Right atrium auricular region (tissue), 2 donors: ENCODE data around the gene SUGCT. TPM values are rescaled to one million over a fixed set of nuclear protein-coding genes. Genes with fewer than 3 reads are reported as not detected.

Experiments
- DNase-seq: peaks from one replicate; pipeline ENCODE4 v3.0.0-alpha.2; 2019; ENCODE audit warnings: low spot score
- H3K27ac ChIP-seq, 2 donors: fragments of 200-600 bp; sonication (generic); 1 replicate in 1 of 2; 2 replicates in 1 of 2; pipeline ENCODE4 v1.5.1; 2016 to 2019
- H3K27me3 ChIP-seq, 2 donors: fragments of 200-600 bp; sonication (generic); one replicate each; pipeline versions ENCODE4 v1.5.1 to v1.6.0; 2017 to 2019
- H3K36me3 ChIP-seq: fragments of 200-600 bp; sonication (generic); one replicate; pipeline ENCODE4 v1.5.1; 2016
- H3K4me1 ChIP-seq, 2 donors: fragments of 200-600 bp; sonication (generic); one replicate each; pipeline versions ENCODE4 v1.5.1 to v1.6.0; 2017 to 2019
- H3K4me3 ChIP-seq, 2 donors: fragments of 200-600 bp; sonication (generic); 1 replicate in 1 of 2; 2 replicates in 1 of 2; pipeline ENCODE4 v1.5.1; 2017 to 2019; ENCODE audit warnings: mild to moderate bottlenecking in 1 of 2, moderate library complexity in 1 of 2
- H3K9me3 ChIP-seq, 2 donors: fragments of 200-600 bp; sonication (generic); one replicate each; pipeline ENCODE4 v1.5.1; 2019
- total RNA-seq, 2 donors: library from RNA; depleted of rRNA; stranded (reverse); fragments of >200 nt; gene quantifications; one replicate each; pipeline ENCODE4 v1.1.0, GENCODE V29; 2016
- TF ChIP-seq, protein P1 (sequence below), 2 donors: fragments of 200-600 bp; sonication (generic); IDR thresholded peaks; one replicate each; pipeline ENCODE4 v1.5.1; 2019; ENCODE audit warnings: antibody characterized with exemption in 2 of 2

Gene SUGCT
- total RNA-seq, 2 donors from 2014 or later: 2.6 to 5.4 TPM

DNA sequence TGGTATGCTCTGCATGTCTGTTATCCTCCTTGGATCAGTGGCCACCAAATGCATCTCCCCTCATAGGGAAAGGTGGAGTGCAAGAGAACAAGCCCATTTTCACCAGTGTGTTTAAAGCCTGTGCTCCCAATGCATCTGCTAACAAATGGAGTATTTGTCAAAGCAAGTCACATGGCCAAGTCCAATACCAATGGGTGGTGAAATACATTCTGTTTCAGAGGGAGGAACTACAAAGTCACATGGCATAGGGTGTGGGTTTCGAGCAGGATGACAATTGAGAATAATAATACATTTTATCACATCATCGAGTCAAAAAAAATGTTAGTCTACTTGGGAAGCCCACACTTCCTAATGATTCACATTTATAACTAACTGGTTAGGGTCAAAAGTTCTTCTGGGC is 62.7 kb downstream of the SUGCT start:
- TF ChIP-seq, protein P1, sequence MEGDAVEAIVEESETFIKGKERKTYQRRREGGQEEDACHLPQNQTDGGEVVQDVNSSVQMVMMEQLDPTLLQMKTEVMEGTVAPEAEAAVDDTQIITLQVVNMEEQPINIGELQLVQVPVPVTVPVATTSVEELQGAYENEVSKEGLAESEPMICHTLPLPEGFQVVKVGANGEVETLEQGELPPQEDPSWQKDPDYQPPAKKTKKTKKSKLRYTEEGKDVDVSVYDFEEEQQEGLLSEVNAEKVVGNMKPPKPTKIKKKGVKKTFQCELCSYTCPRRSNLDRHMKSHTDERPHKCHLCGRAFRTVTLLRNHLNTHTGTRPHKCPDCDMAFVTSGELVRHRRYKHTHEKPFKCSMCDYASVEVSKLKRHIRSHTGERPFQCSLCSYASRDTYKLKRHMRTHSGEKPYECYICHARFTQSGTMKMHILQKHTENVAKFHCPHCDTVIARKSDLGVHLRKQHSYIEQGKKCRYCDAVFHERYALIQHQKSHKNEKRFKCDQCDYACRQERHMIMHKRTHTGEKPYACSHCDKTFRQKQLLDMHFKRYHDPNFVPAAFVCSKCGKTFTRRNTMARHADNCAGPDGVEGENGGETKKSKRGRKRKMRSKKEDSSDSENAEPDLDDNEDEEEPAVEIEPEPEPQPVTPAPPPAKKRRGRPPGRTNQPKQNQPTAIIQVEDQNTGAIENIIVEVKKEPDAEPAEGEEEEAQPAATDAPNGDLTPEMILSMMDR (IDR thresholded peaks at IDR 0.05): no peak
- Histone ChIP-seq H3K4me1 (no peaks in the 10 kb centered on the region), H3K27me3 (no peaks in the 10 kb centered on the region), H3K4me3 (no peak overlapping the region), H3K36me3 (no peaks in the 10 kb centered on the region), H3K9me3 (no peaks in the 10 kb centered on the region), H3K27ac (no peak overlapping the region)
- no peak for DNase-seq

DNA sequence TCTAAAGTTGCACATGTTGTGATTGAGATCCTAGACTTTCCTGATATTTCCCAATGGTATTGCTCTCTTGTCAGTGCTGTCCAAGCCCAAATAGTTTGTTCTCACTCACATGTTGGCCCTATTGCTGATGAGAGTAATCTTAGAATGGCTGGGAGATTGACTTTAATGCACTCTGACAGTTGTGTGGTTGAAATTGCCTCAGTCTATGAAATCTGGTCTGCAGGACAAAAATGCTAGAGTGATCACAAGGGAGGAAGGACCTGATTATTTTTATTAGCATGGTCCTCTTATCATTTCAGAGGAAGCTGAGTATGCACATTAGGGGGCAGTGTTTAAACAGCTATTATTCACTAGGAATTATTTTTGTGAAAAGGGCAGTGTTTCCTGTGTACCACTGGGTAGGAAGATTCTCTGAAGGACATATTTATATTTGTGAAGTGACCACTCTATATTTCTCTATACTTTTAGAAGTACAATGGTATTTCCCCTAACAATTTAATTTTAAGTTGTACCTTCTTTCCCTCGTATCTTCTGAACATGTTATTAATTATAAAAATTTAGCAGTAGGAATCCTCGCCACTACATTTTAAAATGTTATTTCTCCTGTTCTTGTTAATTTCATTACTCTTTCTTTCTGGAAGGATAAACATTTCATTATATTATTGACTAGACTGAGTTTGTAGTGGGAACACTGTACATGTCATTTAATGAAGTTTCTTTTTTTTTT is 64.4 kb downstream of the SUGCT start:
- no peak for DNase-seq
- H3K9me3 ChIP-seq: no peaks in the 10 kb centered on the region
- H3K36me3 ChIP-seq: no peaks in the 10 kb centered on the region
- TF ChIP-seq, protein P1 (IDR thresholded peaks at IDR 0.05): peak in 1 of 2 donors; percentile 48
- no peak overlapping the region for H3K27ac ChIP-seq
- no peaks in the 10 kb centered on the region for H3K4me1 ChIP-seq
- H3K27me3 ChIP-seq: no peaks in the 10 kb centered on the region
- no peak overlapping the region for H3K4me3 ChIP-seq

GRCh38 chr7:40200791-40201190 is 66.0 kb downstream of the SUGCT start:
- H3K4me3 ChIP-seq: no peak overlapping the region
- no peaks in the 10 kb centered on the region for H3K4me1 ChIP-seq
- no peak overlapping the region for H3K27ac ChIP-seq

DNA sequence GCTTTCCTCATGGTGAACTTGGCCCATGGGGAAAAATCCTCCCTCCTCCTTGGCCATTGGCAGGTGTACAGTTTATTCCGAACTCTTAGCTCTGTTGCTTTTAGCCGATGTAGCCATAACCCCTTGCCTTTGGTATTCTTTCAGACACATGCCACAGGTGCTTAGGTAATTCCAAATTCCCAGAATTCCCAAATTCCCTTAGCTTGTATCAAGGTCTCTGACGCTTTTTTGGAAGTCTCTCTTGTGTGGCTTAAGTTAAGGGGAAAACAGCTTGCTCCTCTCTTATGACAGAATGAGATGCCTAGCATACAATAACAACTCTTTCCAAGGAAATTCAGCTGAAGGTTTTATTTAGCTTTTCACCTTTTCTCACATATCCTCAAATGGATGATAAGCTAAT is 68.0 kb downstream of the SUGCT start:
- TF ChIP-seq, protein P1 (IDR thresholded peaks at IDR 0.05): no peak
- Histone ChIP-seq H3K4me3 (no peak overlapping the region), H3K27ac (no peak overlapping the region), H3K9me3 (no peaks in the 10 kb centered on the region), H3K4me1 (no peaks in the 10 kb centered on the region), H3K27me3 (no peaks in the 10 kb centered on the region), H3K36me3 (no peaks in the 10 kb centered on the region)
- no peak for DNase-seq

More at GRCh38 chr7:40200791-40201190, 66.0 kb downstream of the SUGCT start:
- Histone ChIP-seq H3K9me3 (no peaks in the 10 kb centered on the region), H3K36me3 (no peaks in the 10 kb centered on the region), H3K27me3 (no peaks in the 10 kb centered on the region)
- no peak for DNase-seq
- TF ChIP-seq, protein P1 (IDR thresholded peaks at IDR 0.05): no peak

- H3K9me3 ChIP-seq: no peaks in the 10 kb centered on the region
- no peaks in the 10 kb centered on the region for H3K4me1 ChIP-seq
- TF ChIP-seq, protein P1 (IDR thresholded peaks at IDR 0.05): no peak
- H3K36me3 ChIP-seq: no peaks in the 10 kb centered on the region
- no peaks in the 10 kb centered on the region for H3K27me3 ChIP-seq
- no peak for DNase-seq
- no peak overlapping the region for H3K4me3 ChIP-seq
- H3K27ac ChIP-seq: no peak overlapping the region
These were observed 69.8 kb downstream of the SUGCT start for GRCh38 chr7:40204581-40204980.

- DNase-seq: no peak
- Histone ChIP-seq H3K4me3 (no peak overlapping the region), H3K27me3 (no peaks in the 10 kb centered on the region), H3K27ac (no peak overlapping the region), H3K4me1 (no peaks in the 10 kb centered on the region), H3K36me3 (no peaks in the 10 kb centered on the region), H3K9me3 (no peaks in the 10 kb centered on the region)
- TF ChIP-seq, protein P1 (IDR thresholded peaks at IDR 0.05): no peak
These were observed 71.2 kb downstream of the SUGCT start for GRCh38 chr7:40205992-40206391.
